Tibial nerve (tissue), 4 donors: ENCODE measurements around the gene ZFYVE28.

ENCODE experiments used
- EP300 ChIP-seq, 2 donors: sonication (generic); formaldehyde crosslinking; IDR thresholded peaks; one replicate each; pipeline ENCODE4 v1.6.1; 2017; ENCODE audit warnings: antibody characterized with exemption in 2 of 2, mild to moderate bottlenecking in 1 of 2
- POLR2A ChIP-seq, 2 donors: fragments of 450-650 bp; IDR thresholded peaks; one replicate each; pipeline ENCODE4 v1.6.1; 2017; ENCODE audit warnings: antibody characterized with exemption in 2 of 2, mild to moderate bottlenecking in 2 of 2, moderate library complexity in 2 of 2
- TF ChIP-seq, protein P1 (sequence below), 5 experiments: fragments of 200-600 bp in 3 of 5; fragments of 450-650 bp in 2 of 5; sonication (generic) in 3 of 5; IDR thresholded peaks; one replicate each; pipeline ENCODE4 v1.5.1; 2016 to 2019; ENCODE audit warnings: antibody characterized with exemption in 5 of 5, mild to moderate bottlenecking in 3 of 5, moderate library complexity in 2 of 5

DNA sequence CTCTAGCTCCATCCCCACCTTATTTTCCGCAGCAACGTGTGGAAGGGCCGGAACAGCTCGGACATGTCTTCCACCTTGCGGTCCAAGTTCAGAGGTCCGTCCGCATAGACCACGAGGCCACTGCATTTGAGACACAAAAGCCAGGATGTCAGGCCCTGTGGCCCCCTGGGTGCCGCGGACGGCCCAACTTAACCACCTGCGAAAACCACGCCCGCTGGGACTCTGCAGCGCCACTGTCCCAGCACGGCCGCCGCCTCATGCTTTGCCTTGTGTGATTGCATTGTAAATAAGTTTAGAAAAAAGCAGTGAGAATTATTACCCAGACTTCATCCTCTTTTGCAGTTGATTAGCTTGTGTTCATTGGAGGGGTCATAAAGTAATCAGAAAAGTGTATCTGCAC, 98.3 kb downstream of the ZFYVE28 start:
- TF ChIP-seq, protein P1, sequence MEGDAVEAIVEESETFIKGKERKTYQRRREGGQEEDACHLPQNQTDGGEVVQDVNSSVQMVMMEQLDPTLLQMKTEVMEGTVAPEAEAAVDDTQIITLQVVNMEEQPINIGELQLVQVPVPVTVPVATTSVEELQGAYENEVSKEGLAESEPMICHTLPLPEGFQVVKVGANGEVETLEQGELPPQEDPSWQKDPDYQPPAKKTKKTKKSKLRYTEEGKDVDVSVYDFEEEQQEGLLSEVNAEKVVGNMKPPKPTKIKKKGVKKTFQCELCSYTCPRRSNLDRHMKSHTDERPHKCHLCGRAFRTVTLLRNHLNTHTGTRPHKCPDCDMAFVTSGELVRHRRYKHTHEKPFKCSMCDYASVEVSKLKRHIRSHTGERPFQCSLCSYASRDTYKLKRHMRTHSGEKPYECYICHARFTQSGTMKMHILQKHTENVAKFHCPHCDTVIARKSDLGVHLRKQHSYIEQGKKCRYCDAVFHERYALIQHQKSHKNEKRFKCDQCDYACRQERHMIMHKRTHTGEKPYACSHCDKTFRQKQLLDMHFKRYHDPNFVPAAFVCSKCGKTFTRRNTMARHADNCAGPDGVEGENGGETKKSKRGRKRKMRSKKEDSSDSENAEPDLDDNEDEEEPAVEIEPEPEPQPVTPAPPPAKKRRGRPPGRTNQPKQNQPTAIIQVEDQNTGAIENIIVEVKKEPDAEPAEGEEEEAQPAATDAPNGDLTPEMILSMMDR (IDR thresholded peaks at IDR 0.05) = no peak
- TF ChIP-seq POLR2A (IDR thresholded peaks at IDR 0.05) = no peak
- TF ChIP-seq EP300 (IDR thresholded peaks at IDR 0.05) = no peak
